OCI-LY1 (cell line): ENCODE results near the gene INTS13.
"Not testable (repeated sequence)": the region's sequence is repeated elsewhere in the genome, so short reads cannot be mapped to it uniquely, and the experiment has no call there.

Source experiments
- H2AFZ ChIP-seq: fragments of 200-600 bp; sonication (generic), shearing (Covaris generic); 2 replicates; pipeline ENCODE4 v1.6.0; 2014; ENCODE audit warnings: antibody characterized with exemption, mild to moderate bottlenecking, low read length
- H3F3A ChIP-seq: fragments of 200-600 bp; sonication (generic), shearing (Covaris generic); 2 replicates; pipeline ENCODE4 v1.6.0; 2014; ENCODE audit warnings: mild to moderate bottlenecking, antibody characterized with exemption, low read length, moderate library complexity; ENCODE audit not compliant: insufficient read depth
- H3K27ac ChIP-seq: fragments of 200-600 bp; sonication (generic); 2 replicates; pipeline ENCODE4 v1.5.1; 2014; ENCODE audit warnings: low read length, mixed run types, mild to moderate bottlenecking, low read depth; ENCODE audit not compliant: poor library complexity, severe bottlenecking
- H3K27me3 ChIP-seq: fragments of 200-600 bp; sonication (generic); 2 replicates; pipeline ENCODE4 v1.6.0; 2014; ENCODE audit warnings: antibody characterized with exemption, mild to moderate bottlenecking, low read length, moderate library complexity; ENCODE audit not compliant: insufficient read depth
- H3K36me3 ChIP-seq: fragments of 200-600 bp; sonication (generic); 2 replicates; pipeline ENCODE4 v1.6.1; 2014; ENCODE audit warnings: mild to moderate bottlenecking, antibody characterized with exemption, low read length, moderate library complexity, mixed read lengths; ENCODE audit not compliant: insufficient read depth
- H3K4me1 ChIP-seq: fragments of 200-600 bp; sonication (generic); 2 replicates; pipeline ENCODE4 v1.5.1; 2014; ENCODE audit warnings: mild to moderate bottlenecking, low read length, moderate library complexity; ENCODE audit not compliant: insufficient read depth, severe bottlenecking
- H3K4me2 ChIP-seq: fragments of 200-600 bp; sonication (generic), shearing (Covaris generic); 2 replicates; pipeline ENCODE4 v1.6.1; 2014; ENCODE audit warnings: low read length
- H3K4me3 ChIP-seq: fragments of 200-600 bp; sonication (generic); 2 replicates; pipeline ENCODE4 v1.5.1; 2014; ENCODE audit warnings: low read length, low read depth, mild to moderate bottlenecking, mixed read lengths; ENCODE audit not compliant: poor library complexity, severe bottlenecking
- H3K79me2 ChIP-seq: fragments of 200-600 bp; shearing (Covaris generic); 2 replicates; pipeline ENCODE4 v1.6.1; 2016; ENCODE audit warnings: mixed run types, low read length, mixed read lengths; ENCODE audit not compliant: insufficient read depth
- H3K9ac ChIP-seq: fragments of 200-600 bp; sonication (generic), shearing (Covaris generic); 2 replicates; pipeline ENCODE4 v1.6.1; 2014; ENCODE audit warnings: mild to moderate bottlenecking, low read length, mixed read lengths
- H3K9me2 ChIP-seq: fragments of 200-600 bp; sonication (generic), shearing (Covaris generic); 2 replicates; pipeline ENCODE4 v1.6.1; 2014; ENCODE audit warnings: low read depth, mild to moderate bottlenecking, low read length, mixed read lengths
- H3K9me3 ChIP-seq: fragments of 200-600 bp; shearing (Covaris generic); 2 replicates; pipeline ENCODE4 v1.6.1; 2014; ENCODE audit warnings: low read length, mixed read lengths
- H4K20me1 ChIP-seq: fragments of 200-600 bp; sonication (generic), shearing (Covaris generic); 2 replicates; pipeline ENCODE4 v1.6.0; 2016; ENCODE audit warnings: mild to moderate bottlenecking, low read length; ENCODE audit not compliant: insufficient read depth
- EZH2 ChIP-seq: fragments of 200-600 bp; sonication (generic), shearing (Covaris generic); IDR thresholded peaks from 2 replicates; pipeline ENCODE4 v1.8.0; 2017; ENCODE audit warnings: borderline replicate concordance, mixed run types, mild to moderate bottlenecking, antibody characterized with exemption, low read length, moderate library complexity, mixed read lengths
- TF ChIP-seq, protein P1 (sequence below): fragments of 200-600 bp; sonication (generic), shearing (Covaris generic); IDR thresholded peaks from 2 replicates; pipeline ENCODE4 v1.5.1; 2017; ENCODE audit warnings: mild to moderate bottlenecking, antibody characterized with exemption, low read length, moderate library complexity, mixed read lengths

INTS13 gene

DNA sequence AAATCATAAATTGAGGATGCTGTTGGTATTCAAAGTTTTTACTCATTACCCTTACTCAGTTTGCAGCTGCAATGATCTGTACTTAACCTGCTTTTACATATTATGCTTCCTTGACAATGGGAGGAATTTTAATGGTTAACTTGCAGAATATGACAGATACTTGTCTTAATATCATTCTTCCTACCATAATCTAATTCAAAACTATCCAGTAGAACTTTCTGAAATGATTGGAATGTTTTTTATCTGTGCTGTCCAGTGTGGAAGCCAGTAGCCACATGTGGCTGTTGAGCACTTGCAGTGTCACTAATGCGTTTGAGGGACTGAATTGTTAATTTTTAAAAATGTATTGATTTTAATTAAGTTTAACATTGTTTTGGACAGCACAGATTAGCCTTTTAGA is 24.0 kb upstream of the INTS13 start:
- H3K27ac ChIP-seq, result no peak overlapping the region
- no peak overlapping the region for H3K9ac ChIP-seq
- H3K79me2 ChIP-seq, result no peaks in the 10 kb centered on the region
- H3K9me2 ChIP-seq, result no peaks in the 10 kb centered on the region
- H3K36me3 ChIP-seq, result peaks cover 69% of the 10 kb centered on the region
- no peaks in the 10 kb centered on the region for H3F3A ChIP-seq
- H3K4me3 ChIP-seq, result no peak overlapping the region
- H3K4me1 ChIP-seq, result no peaks in the 10 kb centered on the region
- H3K27me3 ChIP-seq, result no peaks in the 10 kb centered on the region
- H4K20me1 ChIP-seq, result no peaks in the 10 kb centered on the region
- no peaks in the 10 kb centered on the region for H3K9me3 ChIP-seq
- TF ChIP-seq EZH2, result no peak
- TF ChIP-seq, protein P1, sequence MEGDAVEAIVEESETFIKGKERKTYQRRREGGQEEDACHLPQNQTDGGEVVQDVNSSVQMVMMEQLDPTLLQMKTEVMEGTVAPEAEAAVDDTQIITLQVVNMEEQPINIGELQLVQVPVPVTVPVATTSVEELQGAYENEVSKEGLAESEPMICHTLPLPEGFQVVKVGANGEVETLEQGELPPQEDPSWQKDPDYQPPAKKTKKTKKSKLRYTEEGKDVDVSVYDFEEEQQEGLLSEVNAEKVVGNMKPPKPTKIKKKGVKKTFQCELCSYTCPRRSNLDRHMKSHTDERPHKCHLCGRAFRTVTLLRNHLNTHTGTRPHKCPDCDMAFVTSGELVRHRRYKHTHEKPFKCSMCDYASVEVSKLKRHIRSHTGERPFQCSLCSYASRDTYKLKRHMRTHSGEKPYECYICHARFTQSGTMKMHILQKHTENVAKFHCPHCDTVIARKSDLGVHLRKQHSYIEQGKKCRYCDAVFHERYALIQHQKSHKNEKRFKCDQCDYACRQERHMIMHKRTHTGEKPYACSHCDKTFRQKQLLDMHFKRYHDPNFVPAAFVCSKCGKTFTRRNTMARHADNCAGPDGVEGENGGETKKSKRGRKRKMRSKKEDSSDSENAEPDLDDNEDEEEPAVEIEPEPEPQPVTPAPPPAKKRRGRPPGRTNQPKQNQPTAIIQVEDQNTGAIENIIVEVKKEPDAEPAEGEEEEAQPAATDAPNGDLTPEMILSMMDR, result no peak
- no peak overlapping the region for H2AFZ ChIP-seq
- H3K4me2 ChIP-seq, result no peak overlapping the region

DNA sequence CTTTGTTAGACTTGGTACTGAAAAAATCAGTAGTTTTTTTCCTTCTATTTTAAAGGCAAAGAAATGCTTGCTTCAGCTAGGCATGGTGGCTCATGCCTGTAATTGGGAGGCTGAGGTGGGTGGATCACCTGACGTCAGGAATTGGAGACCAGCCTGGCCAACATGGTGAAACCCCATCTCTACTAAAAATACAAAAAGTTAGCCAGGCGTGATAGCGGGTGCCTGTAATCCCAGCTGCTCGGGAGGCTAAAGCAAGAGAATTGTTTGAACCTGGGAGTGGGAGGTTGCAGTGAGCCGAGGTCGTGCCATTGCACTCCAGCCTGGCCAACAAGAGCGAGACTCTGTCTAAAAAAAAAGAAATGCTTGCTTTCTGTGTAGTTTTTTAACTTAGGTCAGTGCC is 23.6 kb upstream of the INTS13 start:
- H3K4me1 ChIP-seq, H2AFZ ChIP-seq, H3K4me2 ChIP-seq, H3K79me2 ChIP-seq, H3K9me2 ChIP-seq, H3K9ac ChIP-seq, H3K9me3 ChIP-seq, H4K20me1 ChIP-seq, H3K27ac ChIP-seq, H3K27me3 ChIP-seq, H3F3A ChIP-seq, H3K4me3 ChIP-seq: not testable (repeated sequence)
- peaks cover 70% of the 10 kb centered on the region for H3K36me3 ChIP-seq

DNA sequence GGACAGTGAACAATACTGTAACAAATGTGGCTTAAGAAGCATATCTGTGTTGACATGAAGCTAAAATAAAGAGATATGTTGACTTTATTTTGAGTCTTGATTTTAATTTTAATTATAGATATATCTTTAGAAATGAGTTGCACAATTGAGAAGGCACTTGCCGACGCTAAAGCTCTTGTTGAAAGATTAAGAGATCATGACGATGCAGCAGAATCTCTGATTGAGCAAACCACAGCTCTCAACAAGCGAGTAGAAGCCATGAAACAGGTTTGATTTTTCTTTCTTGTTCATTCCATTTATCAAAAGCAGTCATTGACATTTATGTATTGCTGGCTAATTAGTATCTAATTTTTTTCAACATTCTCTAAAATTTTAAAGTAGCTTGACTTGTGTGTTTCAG is 16.2 kb upstream of the INTS13 start:
- Histone ChIP-seq H3K9ac (no peak overlapping the region), H3K79me2 (peaks cover 49% of the 10 kb centered on the region), H3K9me3 (no peaks in the 10 kb centered on the region), H3K27ac (no peak overlapping the region), H3K4me2 (no peak overlapping the region), H3K9me2 (no peaks in the 10 kb centered on the region), H4K20me1 (no peaks in the 10 kb centered on the region), H3K4me1 (peaks cover 13% of the 10 kb centered on the region), H2AFZ (no peak overlapping the region), H3K27me3 (no peaks in the 10 kb centered on the region), H3F3A (no peaks in the 10 kb centered on the region), H3K4me3 (no peak overlapping the region), H3K36me3 (peaks cover 50% of the 10 kb centered on the region)
- TF ChIP-seq, protein P1, result no peak
- no peak for TF ChIP-seq EZH2

DNA sequence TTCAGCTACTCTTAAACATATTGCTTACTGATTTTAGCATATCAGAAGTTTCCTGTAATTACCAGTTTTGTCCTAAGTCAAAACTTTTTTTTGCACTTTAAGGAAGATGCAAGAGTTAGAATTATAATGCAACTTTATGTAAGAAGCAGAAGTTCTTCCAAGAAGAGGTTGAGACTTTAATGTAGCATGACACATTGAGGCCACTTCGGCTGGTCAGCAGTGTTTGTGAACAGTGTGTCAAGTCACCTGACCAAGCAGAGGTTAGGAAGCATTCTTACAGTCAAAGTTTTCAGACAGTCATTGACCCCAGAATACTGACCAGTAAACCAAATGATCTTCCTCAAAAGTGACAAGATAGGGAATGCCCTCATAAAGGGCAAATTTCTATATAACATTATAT is 15.7 kb upstream of the INTS13 start:
- Histone ChIP-seq H3K9me3 (peaks cover 2% of the 10 kb centered on the region), H3K27me3 (no peaks in the 10 kb centered on the region), H3K36me3 (peaks cover 50% of the 10 kb centered on the region), H3K4me3 (no peak overlapping the region), H2AFZ (no peak overlapping the region), H3K4me2 (no peak overlapping the region), H3K9ac (no peak overlapping the region), H3K27ac (peak overlapping the region; percentile 36), H3K4me1 (peaks cover 13% of the 10 kb centered on the region), H3F3A (no peaks in the 10 kb centered on the region), H3K9me2 (no peaks in the 10 kb centered on the region), H3K79me2 (peaks cover 55% of the 10 kb centered on the region), H4K20me1 (no peaks in the 10 kb centered on the region)
- no peak for TF ChIP-seq EZH2
- TF ChIP-seq, protein P1, result no peak
